Measurements from ENCODE around the gene IFI27L2.

Gene IFI27L2

GRCh38 chr14:94153750-94154342, 24.4 kb upstream of the IFI27L2 start:
- no peak for DNase-seq (ENCODE audit: extremely low read depth in 1 of 2, low read depth in 1 of 2)

- no peak for DNase-seq (ENCODE audit: extremely low read depth in 1 of 2, low read depth in 1 of 2)
These were observed 23.3 kb upstream of the IFI27L2 start for GRCh38 chr14:94152676-94153075.

- no peak for DNase-seq (ENCODE audit: extremely low read depth in 1 of 2, low read depth in 1 of 2)
These were observed 16.6 kb upstream of the IFI27L2 start for GRCh38 chr14:94145902-94146527.

GRCh38 chr14:94144765-94145164, 15.4 kb upstream of the IFI27L2 start:
- DNase-seq (ENCODE audit: extremely low read depth in 1 of 2, low read depth in 1 of 2) = no peak

GRCh38 chr14:94143711-94144110, 14.3 kb upstream of the IFI27L2 start:
- DNase-seq (ENCODE audit: extremely low read depth in 1 of 2, low read depth in 1 of 2) = no peak

GRCh38 chr14:94143239-94143638, 13.8 kb upstream of the IFI27L2 start:
- no peak for DNase-seq (ENCODE audit: extremely low read depth in 1 of 2, low read depth in 1 of 2)

- no peak for DNase-seq (ENCODE audit: extremely low read depth in 1 of 2, low read depth in 1 of 2)
These were observed 13.4 kb upstream of the IFI27L2 start for GRCh38 chr14:94142836-94143235.

DNA sequence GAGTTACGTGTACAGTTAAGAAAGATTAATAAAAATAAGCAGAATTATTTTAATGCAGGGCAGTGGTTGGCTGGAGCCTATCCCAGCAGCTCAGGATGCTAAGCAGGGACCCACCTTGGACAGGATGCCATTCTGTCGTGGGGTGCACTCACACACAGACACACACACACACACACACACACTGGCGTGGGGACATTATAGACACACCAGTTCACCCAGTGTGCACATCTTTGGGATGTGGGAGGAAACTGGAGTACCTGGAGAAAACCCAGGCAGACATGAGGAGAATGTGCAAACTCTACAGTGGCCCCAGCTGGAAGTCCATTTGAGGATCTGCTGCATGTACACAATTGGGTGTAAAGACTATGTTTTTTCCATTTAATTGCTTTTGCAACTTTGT, 12.8 kb upstream of the IFI27L2 start:
- DNase-seq (ENCODE audit: extremely low read depth in 1 of 2, low read depth in 1 of 2) = no peak

GRCh38 chr14:94139421-94139820, 10.0 kb upstream of the IFI27L2 start:
- DNase-seq (ENCODE audit: extremely low read depth in 1 of 2, low read depth in 1 of 2) = no peak

DNA sequence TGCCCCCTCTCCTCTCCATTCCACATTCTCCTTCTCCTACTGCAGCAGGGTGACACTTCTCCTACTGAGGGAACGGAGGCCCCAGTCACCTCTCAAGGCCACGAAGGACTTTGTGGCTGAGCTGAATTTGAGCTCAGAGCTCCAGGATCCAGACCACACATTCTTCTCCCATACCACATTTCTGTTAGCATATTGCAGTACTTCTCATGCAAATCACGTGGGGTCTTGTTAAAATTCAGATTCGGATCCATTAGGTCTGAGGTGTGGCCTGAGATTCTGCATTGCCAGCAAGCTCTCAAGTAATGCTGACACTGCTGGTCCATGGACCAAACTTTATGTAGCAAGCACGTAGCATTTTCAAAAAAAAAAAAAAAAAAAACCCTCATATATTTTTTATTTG, 9.6 kb upstream of the IFI27L2 start:
- DNase-seq (ENCODE audit: extremely low read depth in 1 of 2, low read depth in 1 of 2) = no peak

- DNase-seq (ENCODE audit: extremely low read depth in 1 of 2, low read depth in 1 of 2) = no peak
These were observed 8.8 kb upstream of the IFI27L2 start for GRCh38 chr14:94138251-94138650.

DNA sequence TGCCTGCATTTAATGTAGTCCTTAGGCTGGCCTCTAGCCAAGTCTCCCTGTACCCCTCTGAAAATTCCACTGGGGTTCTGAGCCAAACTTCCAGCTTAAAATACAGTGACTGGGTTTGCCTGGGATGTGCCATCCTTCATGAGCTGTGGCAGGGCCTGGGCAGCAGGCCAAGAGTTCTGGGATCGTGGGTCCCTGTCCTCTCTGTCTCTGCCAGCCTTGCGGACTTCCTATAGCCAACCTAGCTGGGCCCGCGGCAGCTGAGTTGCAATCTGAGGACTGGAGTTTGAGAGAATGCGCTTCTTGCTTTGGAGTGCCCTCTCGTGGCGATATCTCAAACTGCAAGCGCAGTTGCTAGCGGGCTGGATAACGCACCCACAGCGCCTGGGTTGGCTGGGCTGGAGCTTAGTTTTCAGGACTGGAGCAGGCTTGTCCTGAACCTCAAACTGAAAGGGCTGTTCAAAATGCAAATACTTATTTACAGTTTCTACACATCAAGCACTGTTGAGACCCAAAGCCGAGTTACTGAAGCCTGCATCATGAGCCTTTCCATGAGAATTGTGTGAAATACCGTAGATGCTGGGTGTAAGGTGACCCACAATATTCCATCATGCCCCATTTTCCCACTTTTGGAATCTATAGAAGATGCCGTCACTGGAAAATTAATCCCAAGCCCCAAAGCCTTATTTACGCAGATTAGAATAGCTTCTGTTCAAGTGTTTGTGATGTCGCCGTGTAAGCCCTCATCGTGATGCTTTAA, 7.3 kb upstream of the IFI27L2 start:
- peak; percentile 58 to 74 for DNase-seq (ENCODE audit: extremely low read depth in 1 of 2, low read depth in 1 of 2)

DNA sequence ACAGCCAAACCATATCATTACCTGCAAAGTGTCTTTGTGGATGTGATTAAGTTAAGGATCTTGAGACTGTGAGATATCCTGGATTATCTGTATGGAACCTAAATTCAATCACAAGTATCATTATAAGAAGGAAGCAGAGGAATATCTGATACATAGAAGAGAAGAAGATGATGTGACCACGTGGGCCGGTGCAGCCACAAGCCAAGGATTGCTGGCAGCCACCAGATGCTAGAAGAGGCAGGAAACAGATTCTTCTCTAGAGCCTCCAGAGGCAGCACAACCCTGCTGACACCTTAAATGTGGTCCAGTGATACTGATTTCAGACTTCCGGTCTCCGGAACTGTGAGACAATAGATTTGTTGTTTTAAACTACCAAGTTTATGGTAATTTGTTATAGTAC, 6.1 kb upstream of the IFI27L2 start:
- DNase-seq (ENCODE audit: extremely low read depth in 1 of 2, low read depth in 1 of 2) = no peak

DNA sequence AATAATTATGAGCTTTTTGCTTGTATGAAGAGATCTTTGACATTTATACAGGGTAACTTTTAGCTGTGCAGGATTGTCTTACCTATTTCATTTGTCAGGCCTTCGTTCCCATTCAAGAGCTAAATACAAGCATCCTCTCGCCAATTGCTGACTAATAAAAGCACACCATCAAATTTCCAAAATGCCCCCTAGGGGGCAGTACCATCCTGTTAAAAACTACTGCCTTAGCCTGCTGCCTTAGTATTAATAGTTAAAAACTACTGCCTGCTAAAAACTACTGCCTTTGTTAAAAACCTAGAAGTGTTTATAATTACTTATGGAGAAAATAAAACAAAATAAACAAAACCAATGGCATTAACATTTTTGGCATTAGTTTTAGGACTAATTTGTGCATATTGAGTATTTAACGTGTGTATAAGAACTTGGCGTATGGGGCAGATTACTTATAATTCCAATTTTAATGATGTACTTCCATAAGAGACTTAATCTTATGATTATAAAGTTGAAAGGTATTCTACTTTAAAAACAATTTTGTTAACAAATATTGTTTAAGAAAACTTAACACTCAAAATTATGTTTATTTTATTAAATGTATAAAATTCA, 3.0 kb upstream of the IFI27L2 start:
- no peak for DNase-seq (ENCODE audit: extremely low read depth in 1 of 2, low read depth in 1 of 2)

DNA sequence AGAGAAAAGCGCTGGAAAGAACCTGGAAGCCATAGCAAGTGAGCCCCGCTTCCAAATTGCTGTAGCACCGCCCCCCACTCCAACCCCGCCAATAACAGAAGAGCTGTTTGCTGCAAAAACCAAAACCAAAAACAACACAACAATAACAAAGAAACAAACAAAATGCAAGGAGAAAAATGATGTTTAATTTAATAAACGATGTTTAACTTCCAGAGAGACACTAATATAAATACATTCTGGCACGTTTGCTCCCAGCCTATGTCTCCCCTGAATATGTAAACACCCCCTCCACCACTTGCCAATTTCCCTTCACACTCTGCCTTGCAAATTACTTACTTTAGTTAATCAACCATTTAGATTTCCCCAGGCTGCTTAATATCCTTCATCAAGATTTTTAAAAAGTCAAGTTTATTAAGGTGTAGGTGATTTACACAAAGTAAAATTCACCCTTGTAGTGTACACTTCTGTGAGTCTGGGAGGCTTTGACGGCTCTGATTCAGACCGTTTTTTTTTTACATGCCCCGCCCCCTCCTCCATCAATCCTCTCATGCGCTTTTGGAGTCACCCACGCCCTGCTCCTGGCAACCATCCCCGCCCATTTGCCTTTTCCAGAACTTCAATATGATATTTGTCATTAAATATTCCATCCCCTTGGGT, 482 bp upstream of the IFI27L2 start:
- DNase-seq (ENCODE audit: extremely low read depth in 1 of 2, low read depth in 1 of 2) = no peak

- DNase-seq (ENCODE audit: extremely low read depth in 1 of 2, low read depth in 1 of 2) = no peak
These were observed 1.1 kb downstream of the IFI27L2 start for GRCh38 chr14:94128216-94128839.

DNA sequence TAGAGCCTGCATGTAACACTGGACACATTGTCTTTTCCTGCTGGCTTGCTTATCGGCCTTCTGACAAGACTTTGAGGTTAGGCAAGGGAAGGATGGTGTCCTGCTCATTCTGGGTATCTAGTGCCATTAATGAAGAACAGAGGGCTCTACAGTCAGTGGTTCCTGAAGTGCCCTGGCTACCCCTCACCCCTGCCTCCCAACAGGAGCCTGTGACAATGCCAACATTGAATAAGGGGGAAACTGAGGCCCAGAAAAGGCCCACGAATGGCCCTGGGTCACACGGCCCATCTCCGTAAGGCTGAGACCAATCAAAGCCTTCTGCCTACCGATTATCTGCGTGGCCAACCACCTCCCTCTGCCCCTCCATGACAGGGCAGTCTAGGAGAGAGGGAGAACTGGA, 2.1 kb downstream of the IFI27L2 start:
- no peak for DNase-seq (ENCODE audit: extremely low read depth in 1 of 2, low read depth in 1 of 2)

GRCh38 chr14:94126800-94127199, 2.6 kb downstream of the IFI27L2 start:
- DNase-seq (ENCODE audit: extremely low read depth in 1 of 2, low read depth in 1 of 2) = no peak

DNA sequence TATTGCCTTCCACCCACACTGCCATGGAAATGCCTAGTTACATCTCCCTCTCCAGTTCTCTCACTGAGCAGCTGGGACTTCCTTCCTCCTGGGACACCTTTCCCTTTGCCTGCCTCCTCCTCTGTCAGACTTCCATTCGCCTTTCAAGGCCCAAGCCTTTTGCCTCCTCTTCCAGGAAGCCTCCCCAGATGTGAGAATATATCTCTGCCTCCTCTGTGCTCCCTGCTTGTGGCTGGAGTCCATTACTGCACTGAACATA, 3.1 kb downstream of the IFI27L2 start:
- DNase-seq (ENCODE audit: extremely low read depth in 1 of 2, low read depth in 1 of 2) = no peak

- DNase-seq (ENCODE audit: extremely low read depth in 1 of 2, low read depth in 1 of 2) = no peak
These were observed 3.6 kb downstream of the IFI27L2 start for GRCh38 chr14:94125659-94126418.
